HAP-1 (cell line): ENCODE data around the gene FAM219A.

Experiments used
- DNase-seq, 2 experiments: peaks; one replicate each; pipeline ENCODE4 v3.0.0-alpha.2; 2016 to 2020; ENCODE audit warnings: low spot score in 2 of 2
- H3K27me3 ChIP-seq: fragments of 250-450 bp; sonication (Bioruptor Pico); 2 replicates; pipeline ENCODE4 v1.5.1; 2020; ENCODE audit warnings: low read depth, mild to moderate bottlenecking, moderate library complexity
- H3K36me3 ChIP-seq: fragments of 250-450 bp; sonication (Bioruptor Pico); replicated peaks from 2 replicates; pipeline ENCODE4 v1.5.1; 2020; ENCODE audit warnings: mild to moderate bottlenecking
- H3K4me1 ChIP-seq: fragments of 250-450 bp; sonication (Bioruptor Pico); 2 replicates; pipeline ENCODE4 v1.5.1; 2020; ENCODE audit warnings: mild to moderate bottlenecking
- H3K4me3 ChIP-seq: fragments of 250-450 bp; sonication (Bioruptor Pico); 2 replicates; pipeline ENCODE4 v1.5.1; 2020; ENCODE audit warnings: mild to moderate bottlenecking, moderate library complexity
- H3K9me3 ChIP-seq: fragments of 250-450 bp; sonication (Bioruptor Pico); 2 replicates; pipeline ENCODE4 v1.5.1; 2020; ENCODE audit warnings: mild to moderate bottlenecking, moderate library complexity
- in situ Hi-C: fragments of 300-500 bp; cut with MboI; formaldehyde crosslinking; loops from 3 replicates; pipeline ENCODE4 v1.14.3; 2020; ENCODE audit warnings: low sequenced_read_pairs, inconsistent platforms, mixed read lengths

The FAM219A gene

DNA sequence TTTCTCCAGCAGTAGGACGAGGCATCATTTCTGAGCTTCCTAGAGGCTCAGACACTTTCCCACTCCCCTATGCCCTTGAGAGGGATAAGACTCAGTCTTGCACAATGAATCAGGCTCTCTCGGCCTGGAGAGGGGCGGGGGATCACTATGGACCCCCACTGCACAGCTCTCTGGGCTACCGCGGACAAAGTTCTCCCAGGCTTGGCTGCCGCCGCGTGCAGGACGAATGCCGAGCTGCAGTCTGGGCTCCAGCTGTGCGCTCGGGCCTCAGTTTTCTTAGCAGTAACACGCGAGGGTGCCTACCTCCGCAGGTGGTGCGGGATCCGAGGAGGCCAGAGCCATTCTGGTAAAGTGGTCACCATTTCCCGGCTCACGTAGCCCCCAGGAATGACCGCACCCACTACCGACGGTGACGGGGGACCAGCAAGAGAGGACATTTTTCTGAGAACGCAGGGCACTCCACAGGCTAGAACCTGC lies 78.3 kb downstream of the FAM219A start:
- H3K36me3 ChIP-seq = no peaks in the 10 kb centered on the region
- peaks cover 10% of the 10 kb centered on the region for H3K4me1 ChIP-seq
- H3K4me3 ChIP-seq = no peak overlapping the region
- H3K9me3 ChIP-seq = no peaks in the 10 kb centered on the region
- no peaks in the 10 kb centered on the region for H3K27me3 ChIP-seq
- in situ Hi-C loops = no loop called here
- DNase-seq = no peak

DNA sequence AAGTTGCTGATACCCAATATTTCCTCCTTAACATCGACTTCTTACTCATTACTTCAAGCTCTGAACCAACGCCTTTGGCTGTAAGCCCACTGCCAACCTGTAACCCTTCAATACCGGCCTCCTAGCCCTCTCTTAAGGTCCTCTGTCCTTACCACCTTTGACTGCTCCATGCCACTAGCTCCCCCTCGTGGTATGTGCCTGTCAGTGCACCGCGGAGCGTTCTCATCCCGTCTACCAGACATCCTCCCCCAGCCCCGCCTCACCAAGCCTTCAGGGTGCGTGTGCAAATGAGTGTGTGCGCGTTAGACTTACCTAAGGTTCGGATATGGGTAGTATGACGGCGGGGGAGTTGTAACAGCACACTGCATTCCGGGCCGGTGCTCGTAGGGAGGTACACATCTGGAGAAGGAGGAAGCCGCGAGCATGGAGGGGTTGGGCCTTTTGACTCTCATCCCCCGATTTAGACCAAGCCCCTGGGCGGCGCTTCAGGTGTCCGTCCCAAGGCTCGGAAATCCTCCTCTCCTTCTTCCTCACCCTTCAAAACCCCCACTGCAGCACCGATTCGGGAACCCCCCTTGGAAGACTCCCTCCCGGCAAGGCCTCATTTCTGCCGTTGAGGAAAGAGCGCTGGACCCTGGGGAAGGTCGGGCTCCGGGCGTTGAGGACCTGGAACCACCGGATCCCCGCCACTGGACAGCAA lies 78.9 kb downstream of the FAM219A start:
- Histone ChIP-seq H3K4me3 (peak overlapping the region; percentile 22), H3K9me3 (no peaks in the 10 kb centered on the region), H3K27me3 (no peaks in the 10 kb centered on the region), H3K4me1 (peaks cover 13% of the 10 kb centered on the region), H3K36me3 (no peaks in the 10 kb centered on the region)
- in situ Hi-C loops = loop anchor here (5.0 kb wide), 1 partner anchor 42 kb away; no protein-coding TSS in a partner anchor
- DNase-seq = peak; percentile 74 to 92

DNA sequence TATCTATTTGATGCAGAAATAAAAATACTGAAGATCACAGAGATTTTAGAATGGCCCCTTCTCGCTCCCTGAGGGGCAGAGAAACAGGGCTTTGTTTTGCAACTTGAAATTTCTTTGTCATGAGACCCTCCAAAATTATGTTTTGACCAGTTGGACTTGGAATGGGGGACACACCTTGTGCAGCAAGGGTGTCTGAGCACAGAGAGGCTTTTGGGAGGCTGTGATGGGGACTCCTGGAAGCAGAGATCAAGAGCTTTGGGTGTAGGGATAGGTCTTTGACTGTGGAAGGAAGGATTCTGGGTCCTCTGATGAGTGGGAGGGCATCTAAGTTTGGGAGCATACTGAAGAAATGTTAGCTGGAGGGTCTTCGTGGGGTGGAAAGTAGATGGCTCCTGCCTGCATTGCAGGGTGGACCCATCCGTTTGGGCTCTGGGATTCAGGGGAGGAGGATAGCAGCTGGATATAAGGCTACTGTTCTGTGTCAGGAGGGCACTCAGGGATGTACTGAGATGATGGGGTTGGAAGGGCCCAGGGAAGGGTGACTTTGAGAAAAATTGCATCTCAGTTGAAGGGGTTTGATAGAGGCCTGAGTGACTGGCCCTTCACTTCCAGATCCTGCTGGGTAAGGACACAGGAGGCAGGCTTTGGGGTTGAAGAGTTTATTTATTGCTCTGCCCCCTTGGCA lies 79.9 kb downstream of the FAM219A start:
- in situ Hi-C loops = loop anchor here (5.0 kb wide), 1 partner anchor 41 kb away; no protein-coding TSS in a partner anchor
- peaks cover 13% of the 10 kb centered on the region for H3K4me1 ChIP-seq

DNA sequence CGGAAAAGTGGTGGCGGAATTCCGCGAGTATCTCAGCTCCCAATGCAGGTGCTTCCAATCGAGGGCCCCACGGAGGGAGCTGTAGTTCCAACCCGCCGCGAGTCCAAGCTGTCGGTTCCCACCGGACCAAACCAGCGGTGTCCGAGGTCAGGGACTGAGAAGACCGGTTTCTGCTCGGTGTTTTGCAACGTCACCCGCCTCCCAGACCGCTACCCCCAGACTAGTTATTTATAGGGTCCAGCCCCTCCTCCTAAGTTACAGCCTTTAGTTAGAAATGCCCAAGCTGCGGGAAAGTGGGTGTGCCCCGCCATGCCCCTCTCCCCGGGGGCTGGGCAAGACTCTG lies 81.0 kb downstream of the FAM219A start:
- in situ Hi-C loops = loop anchor here (5.0 kb wide), 1 partner anchor 40 kb away; no protein-coding TSS in a partner anchor
- Histone ChIP-seq H3K9me3 (no peaks in the 10 kb centered on the region), H3K27me3 (no peaks in the 10 kb centered on the region), H3K36me3 (no peaks in the 10 kb centered on the region), H3K4me3 (peak overlapping the region; percentile 74), H3K4me1 (peaks cover 13% of the 10 kb centered on the region)
- DNase-seq = no peak

More for the DNA sequence above, 79.9 kb downstream of the FAM219A start:
- H3K9me3 ChIP-seq = no peaks in the 10 kb centered on the region
- H3K36me3 ChIP-seq = no peaks in the 10 kb centered on the region
- no peaks in the 10 kb centered on the region for H3K27me3 ChIP-seq
- no peak overlapping the region for H3K4me3 ChIP-seq
- no peak for DNase-seq

DNA sequence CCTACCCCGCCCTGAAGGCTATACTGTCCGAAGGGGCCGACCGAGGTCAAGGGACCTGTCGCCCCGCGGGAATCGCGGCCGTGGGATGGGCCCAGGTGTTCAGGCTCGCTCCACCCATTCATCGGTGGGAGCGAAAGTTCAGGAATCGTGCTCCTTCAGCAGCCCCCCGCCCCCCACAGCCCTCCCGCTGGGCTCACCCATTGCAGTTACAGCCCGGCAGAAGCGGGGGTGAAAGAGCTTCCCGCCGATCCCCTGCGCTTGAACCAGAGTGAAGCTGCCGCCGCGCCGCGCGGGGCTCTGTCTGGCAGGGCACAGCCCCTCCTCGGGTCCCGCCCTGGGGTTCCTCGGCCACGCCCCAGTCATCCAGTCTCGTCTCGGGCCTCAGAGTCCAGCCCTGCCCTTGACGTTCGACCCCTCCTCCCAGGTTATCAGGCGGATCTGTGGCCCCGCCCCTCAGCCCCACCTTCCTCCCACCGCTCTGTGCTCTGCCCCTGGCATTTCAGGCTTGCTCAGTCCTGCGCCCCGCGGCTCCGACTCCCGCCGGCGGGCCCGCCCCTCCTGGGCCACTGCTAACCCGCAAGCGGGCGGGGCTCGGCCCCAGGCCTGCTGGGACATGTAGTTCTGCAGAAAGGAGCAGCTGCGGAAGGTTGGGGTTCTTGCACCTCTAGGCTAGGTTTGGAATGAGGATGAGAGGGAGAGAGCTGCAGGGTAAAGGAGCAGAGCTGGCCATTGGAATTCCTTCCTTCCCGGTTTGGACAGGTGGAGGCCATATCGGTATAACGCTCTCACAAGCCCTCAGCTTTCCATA lies 81.6 kb downstream of the FAM219A start, which contains the start of gene MYORG:
MYORG (minus strand) TSS at position 303 of the 808 bp plus-strand sequence. CDS start 3,955 bp downstream, outside the sequence.
- Histone ChIP-seq H3K36me3 (no peaks in the 10 kb centered on the region; the same call in 1 of the 2 replicates), H3K9me3 (no peaks in the 10 kb centered on the region), H3K4me1 (peaks cover 13% of the 10 kb centered on the region), H3K27me3 (no peaks in the 10 kb centered on the region), H3K4me3 (peak within 1 kb of the TSS; percentile 74)
- in situ Hi-C loops = loop anchor here (5.0 kb wide), 1 partner anchor 39 kb away; no protein-coding TSS in a partner anchor
- DNase-seq = peak; percentile 98 to 100

DNA sequence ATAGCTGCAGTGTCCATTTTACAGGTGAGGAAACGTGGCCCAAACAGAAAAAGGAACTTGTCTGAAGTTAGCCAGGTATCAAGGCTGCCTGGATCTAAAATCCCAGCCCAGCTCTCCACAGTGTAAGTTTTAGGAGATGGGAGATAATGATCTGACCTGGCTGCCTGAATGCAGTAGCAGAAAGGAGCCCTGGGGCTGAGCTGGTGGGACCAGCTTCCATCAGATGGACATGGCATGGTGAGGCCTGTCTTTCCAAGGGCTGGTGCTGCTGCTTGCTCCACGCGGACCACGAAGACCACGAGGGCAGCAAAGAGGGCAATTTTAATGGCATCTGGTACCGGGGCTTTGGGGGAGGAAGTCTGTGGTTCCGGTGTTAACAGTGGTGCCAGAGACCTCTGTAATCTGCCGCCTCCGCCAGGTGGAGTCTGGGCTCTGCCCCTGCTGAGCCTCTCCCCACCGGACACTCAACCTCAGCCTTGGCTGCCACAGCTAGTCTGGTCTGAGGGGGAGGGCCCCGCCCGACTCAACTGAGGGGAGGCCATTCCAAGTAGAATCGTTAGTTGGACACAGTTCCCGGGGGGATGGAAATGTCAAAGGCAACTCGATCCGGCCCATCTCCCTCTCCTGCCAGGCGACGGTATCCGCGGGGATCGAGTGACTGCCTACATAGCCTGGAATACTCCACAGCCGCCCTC lies 82.3 kb downstream of the FAM219A start:
- H3K4me3 ChIP-seq = peak overlapping the region; percentile 74
- H3K4me1 ChIP-seq = peaks cover 13% of the 10 kb centered on the region
- peaks cover 1% of the 10 kb centered on the region; the same call in 1 of the 2 replicates for H3K36me3 ChIP-seq
- no peaks in the 10 kb centered on the region for H3K27me3 ChIP-seq
- in situ Hi-C loops = loop anchor here (5.0 kb wide), 1 partner anchor 39 kb away; no protein-coding TSS in a partner anchor
- H3K9me3 ChIP-seq = no peaks in the 10 kb centered on the region
- DNase-seq = peak; percentile 22 to 69

DNA sequence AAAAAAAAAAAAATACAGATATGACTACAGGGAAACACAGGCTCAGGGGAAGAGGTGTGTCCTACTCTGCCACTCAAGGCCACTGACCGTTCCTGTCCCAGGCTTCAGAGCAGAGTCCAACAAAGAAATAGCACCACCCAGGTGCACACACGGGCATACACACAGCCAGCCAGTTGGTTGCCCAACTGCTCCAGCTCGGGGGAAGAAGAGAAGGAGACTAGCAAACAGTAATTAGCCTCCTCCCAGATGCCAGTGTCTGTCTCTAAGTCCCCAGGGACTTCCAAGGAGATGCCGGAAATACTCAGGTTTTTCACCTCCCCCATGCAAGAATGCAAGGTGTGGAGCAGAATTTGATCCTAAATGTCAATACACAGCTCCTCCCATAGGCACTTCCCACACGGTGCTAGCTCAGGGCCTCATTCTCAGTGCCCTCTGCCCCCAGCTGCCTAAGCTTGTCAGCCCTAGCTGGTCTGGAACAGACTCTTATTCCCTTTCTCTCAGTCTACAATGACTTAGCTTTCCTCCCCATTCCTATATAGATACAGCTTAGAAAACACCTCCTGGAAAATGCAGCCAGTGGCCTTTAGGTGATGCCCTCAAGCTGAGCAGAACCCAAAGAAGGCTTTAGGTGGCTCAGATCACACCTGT lies 83.3 kb downstream of the FAM219A start:
- H3K9me3 ChIP-seq = no peaks in the 10 kb centered on the region
- in situ Hi-C loops = loop anchor here (5.0 kb wide), 1 partner anchor 38 kb away; no protein-coding TSS in a partner anchor
- peaks cover 13% of the 10 kb centered on the region for H3K4me1 ChIP-seq
- no peaks in the 10 kb centered on the region for H3K27me3 ChIP-seq
- DNase-seq = no peak
- peaks cover 4% of the 10 kb centered on the region; the same call in 1 of the 2 replicates for H3K36me3 ChIP-seq
- no peak overlapping the region for H3K4me3 ChIP-seq

DNA sequence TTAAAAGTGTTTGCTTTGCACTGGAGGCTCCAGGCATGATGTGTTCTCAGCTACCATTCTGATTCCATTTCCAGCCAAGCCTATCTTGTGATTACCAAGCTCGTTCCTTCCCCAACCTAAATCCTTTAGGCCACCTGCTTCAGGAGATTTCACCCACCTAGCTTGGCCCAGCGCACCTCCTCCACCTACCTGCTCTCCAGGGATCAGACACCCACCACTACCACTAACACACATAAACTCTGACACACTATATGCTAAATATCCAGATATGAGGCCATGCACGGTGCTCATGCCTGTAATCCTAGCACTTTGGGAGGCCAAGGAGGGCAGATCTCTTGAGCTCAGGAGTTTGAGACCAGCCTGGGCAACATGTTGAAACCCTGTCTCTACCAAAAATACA lies 84.0 kb downstream of the FAM219A start:
- Histone ChIP-seq H3K4me3 (no peak overlapping the region), H3K27me3 (no peaks in the 10 kb centered on the region), H3K4me1 (peaks cover 8% of the 10 kb centered on the region), H3K36me3 (peaks cover 4% of the 10 kb centered on the region; the same call in 1 of the 2 replicates), H3K9me3 (no peaks in the 10 kb centered on the region)
- in situ Hi-C loops = no loop called here
- no peak for DNase-seq

DNA sequence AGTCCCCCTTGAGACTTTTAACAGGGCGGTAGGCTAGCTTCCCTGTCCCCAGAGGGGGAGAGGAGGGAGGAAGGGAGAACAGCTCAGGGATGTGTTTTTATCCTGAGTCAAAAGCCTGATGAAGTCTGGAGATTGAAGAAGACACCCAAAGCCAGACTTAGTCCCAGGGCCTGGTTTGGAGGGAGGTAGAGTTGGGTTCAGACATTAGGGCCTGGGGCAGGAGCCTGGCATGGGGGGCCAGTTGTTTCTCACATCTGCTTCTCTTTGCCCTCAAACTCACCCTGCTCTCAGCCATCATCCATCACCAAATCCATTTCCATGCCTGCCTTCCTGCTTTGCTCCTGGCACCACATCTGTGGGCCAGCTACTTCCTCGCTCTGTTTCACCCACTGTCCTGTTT lies 84.6 kb downstream of the FAM219A start:
- in situ Hi-C loops = no loop called here
- Histone ChIP-seq H3K4me3 (no peak overlapping the region), H3K4me1 (peaks cover 6% of the 10 kb centered on the region), H3K27me3 (no peaks in the 10 kb centered on the region), H3K36me3 (peaks cover 4% of the 10 kb centered on the region; the same call in 1 of the 2 replicates), H3K9me3 (no peaks in the 10 kb centered on the region)
- no peak for DNase-seq

DNA sequence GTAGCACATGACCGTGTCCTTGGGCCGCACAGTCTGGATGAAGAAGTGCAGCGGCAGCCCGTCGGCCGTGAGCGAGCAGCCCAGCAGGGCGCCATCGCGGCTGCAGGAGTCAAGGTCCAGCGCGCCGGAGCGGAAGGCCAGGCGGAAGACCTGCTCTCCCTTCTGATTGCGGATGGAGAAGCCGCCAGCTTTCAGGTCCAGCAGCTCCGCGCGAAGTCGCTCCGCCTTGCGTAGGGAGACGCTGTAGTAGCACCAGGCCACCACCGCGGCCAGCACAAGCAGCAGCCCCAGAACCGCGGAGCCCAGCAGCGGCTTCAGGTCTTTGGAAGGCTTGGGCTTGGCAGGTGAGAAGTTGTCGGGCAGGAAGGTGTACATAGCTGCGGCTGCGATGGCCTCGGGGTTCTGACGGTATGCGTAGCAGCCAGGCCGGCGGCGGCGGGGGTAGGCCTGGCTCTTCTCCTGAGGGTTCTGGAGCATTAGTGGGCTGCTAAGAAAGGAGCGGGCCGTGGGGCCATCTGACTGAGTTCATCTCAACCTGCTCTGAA lies 85.8 kb downstream of the FAM219A start:
- Histone ChIP-seq H3K4me1 (peaks cover 6% of the 10 kb centered on the region), H3K27me3 (no peaks in the 10 kb centered on the region), H3K9me3 (peaks cover 7% of the 10 kb centered on the region), H3K4me3 (no peak overlapping the region), H3K36me3 (peaks cover 4% of the 10 kb centered on the region; the same call in 1 of the 2 replicates)
- no peak for DNase-seq
- in situ Hi-C loops = no loop called here

DNA sequence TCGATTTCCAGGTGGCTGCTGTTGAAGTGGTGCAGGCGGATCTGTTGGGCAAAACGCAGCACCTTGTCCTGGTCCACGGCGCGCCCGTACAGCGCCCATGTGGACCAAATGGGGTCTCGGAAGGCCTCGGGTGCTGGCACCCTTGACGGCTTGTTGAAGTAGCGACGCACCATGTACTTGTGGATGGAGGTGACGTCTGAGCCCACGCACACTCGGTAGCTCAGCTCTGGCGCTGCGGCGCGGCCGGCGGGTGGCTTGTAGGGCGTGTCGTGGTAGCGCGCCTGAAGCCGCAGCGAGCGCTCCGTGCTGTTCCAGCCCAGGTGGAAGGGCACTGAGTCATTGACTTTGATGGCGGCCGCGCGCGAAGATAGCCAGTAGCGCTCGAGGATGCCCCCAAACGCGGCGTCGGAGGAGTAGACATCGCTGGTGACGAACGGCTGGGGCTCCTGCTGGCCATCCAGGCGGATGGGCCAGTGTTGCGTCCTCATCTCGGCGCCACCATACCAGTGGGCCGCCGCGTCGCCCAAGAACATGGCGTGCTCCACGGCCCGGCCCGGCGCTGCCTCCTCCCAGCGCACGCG lies 86.4 kb downstream of the FAM219A start:
- no peaks in the 10 kb centered on the region for H3K27me3 ChIP-seq
- peaks cover 6% of the 10 kb centered on the region for H3K4me1 ChIP-seq
- in situ Hi-C loops = no loop called here
- H3K4me3 ChIP-seq = no peak overlapping the region
- DNase-seq = no peak
- H3K9me3 ChIP-seq = peaks cover 7% of the 10 kb centered on the region
- peaks cover 4% of the 10 kb centered on the region; the same call in 1 of the 2 replicates for H3K36me3 ChIP-seq
